HepG2 (cell line): ENCODE results near the gene CNNM1. TPM values are rescaled to one million over a fixed set of nuclear protein-coding genes. Genes with fewer than 3 reads are reported as not detected.

ENCODE experiments used
- BCL6 ChIP-seq: IDR thresholded peaks from 2 replicates; pipeline ENCODE4 v1.6.1; 2016; ENCODE audit warnings: missing genetic modification reagents, missing compliant biosample characterization
- FOXP4 ChIP-seq: sonication (generic); formaldehyde crosslinking; IDR thresholded peaks from 2 replicates; pipeline ENCODE4 v1.4.0; 2020; ENCODE audit warnings: missing genetic modification reagents
- IRF9 ChIP-seq: sonication (generic); formaldehyde crosslinking; IDR thresholded peaks from 2 replicates; pipeline ENCODE4 v1.8.0; 2022; ENCODE audit warnings: missing genetic modification reagents, mild to moderate bottlenecking, borderline replicate concordance
- KDM5A ChIP-seq: fragments of 200-600 bp; sonication (generic); IDR thresholded peaks from 2 replicates; pipeline ENCODE4 v1.7.0; 2018; ENCODE audit warnings: antibody characterized with exemption, mild to moderate bottlenecking, low read length, borderline replicate concordance
- MAFK ChIP-seq, 2 experiments: IDR thresholded peaks in 1 of 2; conservative IDR thresholded peaks in 1 of 2; 2 replicates each; pipeline ENCODE4 v1.6.1; 2011; ENCODE audit warnings: improper control_type of control experiment in 2 of 2, low read length in 2 of 2
- MTA1 ChIP-seq: sonication (generic); formaldehyde crosslinking; IDR thresholded peaks from 2 replicates; pipeline ENCODE4 v1.4.0; 2020; ENCODE audit warnings: missing genetic modification reagents, mild to moderate bottlenecking, borderline replicate concordance
- NBN ChIP-seq: fragments of 450-650 bp; conservative IDR thresholded peaks from 2 replicates; pipeline ENCODE4 v1.6.1; 2017
- NCOR1 ChIP-seq: fragments of 200-600 bp; sonication (generic); IDR thresholded peaks from 2 replicates; pipeline ENCODE4 v1.7.0; 2017; ENCODE audit warnings: antibody characterized with exemption, low read length, borderline replicate concordance
- NFE2 ChIP-seq: sonication (generic); formaldehyde crosslinking; IDR thresholded peaks from 2 replicates; pipeline ENCODE4 v1.4.0; 2020; ENCODE audit warnings: missing genetic modification reagents
- RARA ChIP-seq: IDR thresholded peaks from 2 replicates; pipeline ENCODE4 v1.6.1; 2016; ENCODE audit warnings: missing genetic modification reagents, missing compliant biosample characterization
- RBAK ChIP-seq: sonication (generic); formaldehyde crosslinking; IDR thresholded peaks from 2 replicates; pipeline ENCODE4 v1.5.1; 2020; ENCODE audit warnings: mild to moderate bottlenecking, missing genetic modification reagents
- RCOR2 ChIP-seq: IDR thresholded peaks from 2 replicates; pipeline ENCODE4 v1.6.1; 2016; ENCODE audit warnings: missing biosample characterization, missing genetic modification reagents
- ZBTB37 ChIP-seq: sonication (generic); formaldehyde crosslinking; IDR thresholded peaks from 2 replicates; pipeline ENCODE4 v1.4.0; 2020; ENCODE audit warnings: mild to moderate bottlenecking, missing genetic modification reagents
- ZNF276 ChIP-seq: sonication (generic); formaldehyde crosslinking; IDR thresholded peaks from 2 replicates; pipeline ENCODE4 v1.4.0; 2020; ENCODE audit warnings: mild to moderate bottlenecking, low read depth, missing genetic modification reagents
- ZNF292 ChIP-seq: sonication (generic); formaldehyde crosslinking; IDR thresholded peaks from 2 replicates; pipeline ENCODE4 v1.8.1; 2022; ENCODE audit warnings: mild to moderate bottlenecking, low read depth, missing genetic modification reagents, borderline replicate concordance
- ZNF331 ChIP-seq: sonication (generic); formaldehyde crosslinking; IDR thresholded peaks from 2 replicates; pipeline ENCODE4 v1.4.0; 2020; ENCODE audit warnings: missing genetic modification reagents
- ZNF766 ChIP-seq: sonication (generic); formaldehyde crosslinking; IDR thresholded peaks from 2 replicates; pipeline ENCODE4 v1.5.0; 2020; ENCODE audit warnings: missing genetic modification reagents, borderline replicate concordance
- polyA plus RNA-seq, 8 experiments: library from polyadenylated mRNA; depleted of rRNA in 3 of 8; stranded (reverse) in 7 of 8; unstranded in 1 of 8; fragments of >200 nt; fragmentation: Illumina TruSeq in 4 of 8; extraction: Trizol in 4 of 8; gene quantifications; 2 replicates each; pipeline versions ENCODE4 v1.2.1 to v1.2.3, GENCODE V29; 2011 to 2016; ENCODE audit warnings: low read depth in 4 of 8, missing spikeins in 1 of 8, mixed read lengths in 1 of 8; ENCODE audit not compliant: insufficient read depth in 1 of 8
- total RNA-seq, 5 experiments: library from RNA; depleted of rRNA; stranded (reverse); fragments of >200 nt; fragmentation: Illumina TruSeq; extraction: Trizol; gene quantifications; 2 replicates each; pipeline ENCODE4 v1.2.3, GENCODE V29; 2016; ENCODE audit warnings: low read depth in 1 of 5
- TF ChIP-seq, protein P1 (sequence below): sonication (generic); formaldehyde crosslinking; IDR thresholded peaks from 2 replicates; pipeline ENCODE4 v1.8.0; 2022; ENCODE audit warnings: mild to moderate bottlenecking, missing genetic modification reagents
- TF ChIP-seq, protein P2 (sequence below): sonication (generic); formaldehyde crosslinking; IDR thresholded peaks from 2 replicates; pipeline ENCODE4 v1.8.1; 2023; ENCODE audit warnings: mild to moderate bottlenecking, missing genetic modification reagents

Gene CNNM1
- total and polyA plus RNA-seq, 2 of the 13 experiments (the other 11 are each of a cell fraction or from before 2014, with no cell fraction given) = 4.3 to 9.6 TPM

- TF ChIP-seq RARA = peak; percentile 50; the same call in 1 of the 2 replicates
- TF ChIP-seq FOXP4 (CRISPR knock-in tag) = peak; percentile 60; the same call in 1 of the 2 replicates
- TF ChIP-seq ZNF276 (CRISPR knock-in tag) = no peak
- TF ChIP-seq, protein P1, sequence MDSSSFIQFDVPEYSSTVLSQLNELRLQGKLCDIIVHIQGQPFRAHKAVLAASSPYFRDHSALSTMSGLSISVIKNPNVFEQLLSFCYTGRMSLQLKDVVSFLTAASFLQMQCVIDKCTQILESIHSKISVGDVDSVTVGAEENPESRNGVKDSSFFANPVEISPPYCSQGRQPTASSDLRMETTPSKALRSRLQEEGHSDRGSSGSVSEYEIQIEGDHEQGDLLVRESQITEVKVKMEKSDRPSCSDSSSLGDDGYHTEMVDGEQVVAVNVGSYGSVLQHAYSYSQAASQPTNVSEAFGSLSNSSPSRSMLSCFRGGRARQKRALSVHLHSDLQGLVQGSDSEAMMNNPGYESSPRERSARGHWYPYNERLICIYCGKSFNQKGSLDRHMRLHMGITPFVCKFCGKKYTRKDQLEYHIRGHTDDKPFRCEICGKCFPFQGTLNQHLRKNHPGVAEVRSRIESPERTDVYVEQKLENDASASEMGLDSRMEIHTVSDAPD (CRISPR knock-in tag) = peak; percentile 92
- no peak for TF ChIP-seq KDM5A
- TF ChIP-seq MTA1 (CRISPR knock-in tag) = no peak
- TF ChIP-seq ZNF292 (CRISPR knock-in tag) = no peak
- TF ChIP-seq NFE2 = no peak
- no peak for TF ChIP-seq ZNF766 (CRISPR knock-in tag)
- TF ChIP-seq ZNF331 (CRISPR knock-in tag) = peak; percentile 24; the same call in 1 of the 2 replicates
- no peak for TF ChIP-seq MAFK (conservative IDR thresholded peaks at IDR 0.05 in 1 of 2, IDR thresholded peaks at IDR 0.05 in 1 of 2; ENCODE audit: low read length in 2 of 2)
- TF ChIP-seq RCOR2 = no peak
- TF ChIP-seq IRF9 (CRISPR knock-in tag) = no peak
- no peak for TF ChIP-seq RBAK
- peak; percentile 76; the same call in 1 of the 2 replicates for TF ChIP-seq ZBTB37
- TF ChIP-seq NCOR1 = peak; percentile 46; the same call in 1 of the 2 replicates
- peak; percentile 98 for TF ChIP-seq BCL6 (CRISPR knock-in tag)
- TF ChIP-seq NBN = no peak
- TF ChIP-seq, protein P2, sequence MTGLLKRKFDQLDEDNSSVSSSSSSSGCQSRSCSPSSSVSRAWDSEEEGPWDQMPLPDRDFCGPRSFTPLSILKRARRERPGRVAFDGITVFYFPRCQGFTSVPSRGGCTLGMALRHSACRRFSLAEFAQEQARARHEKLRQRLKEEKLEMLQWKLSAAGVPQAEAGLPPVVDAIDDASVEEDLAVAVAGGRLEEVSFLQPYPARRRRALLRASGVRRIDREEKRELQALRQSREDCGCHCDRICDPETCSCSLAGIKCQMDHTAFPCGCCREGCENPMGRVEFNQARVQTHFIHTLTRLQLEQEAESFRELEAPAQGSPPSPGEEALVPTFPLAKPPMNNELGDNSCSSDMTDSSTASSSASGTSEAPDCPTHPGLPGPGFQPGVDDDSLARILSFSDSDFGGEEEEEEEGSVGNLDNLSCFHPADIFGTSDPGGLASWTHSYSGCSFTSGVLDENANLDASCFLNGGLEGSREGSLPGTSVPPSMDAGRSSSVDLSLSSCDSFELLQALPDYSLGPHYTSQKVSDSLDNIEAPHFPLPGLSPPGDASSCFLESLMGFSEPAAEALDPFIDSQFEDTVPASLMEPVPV (CRISPR knock-in tag) = no peak
These were observed 60.7 kb downstream of the CNNM1 start (continued) for GRCh38 chr10:99389729-99390480.
